NCI-H2196 treated with DMSO at 0.1 percent for 48 hours (cell line): ENCODE data around the gene SEC63.
"Not testable (repeated sequence)": the region's sequence is repeated elsewhere in the genome, so short reads cannot be mapped to it uniquely, and the experiment has no call there.

Source experiments
- DNase-seq: peaks from one replicate; lab custom pipeline; 2025; ENCODE audit not compliant: unreplicated experiment; lab: John Stamatoyannopoulos, UW

Gene SEC63

GRCh38 chr6:107976155-107976783 lies 18.3 kb upstream of the SEC63 start:
- DNase-seq: no peak

GRCh38 chr6:107973594-107973993 lies 15.6 kb upstream of the SEC63 start:
- DNase-seq: no peak

GRCh38 chr6:107972413-107973096 lies 14.5 kb upstream of the SEC63 start:
- DNase-seq: no peak

- DNase-seq: no peak
Measured at GRCh38 chr6:107971181-107971580, 13.2 kb upstream of the SEC63 start.

- DNase-seq: no peak
Measured at GRCh38 chr6:107970255-107970654, 12.2 kb upstream of the SEC63 start.

GRCh38 chr6:107968081-107968480 lies 10.1 kb upstream of the SEC63 start:
- no peak for DNase-seq

- DNase-seq: no peak
Measured at GRCh38 chr6:107965746-107966145, 7.7 kb upstream of the SEC63 start.

GRCh38 chr6:107962723-107963122 lies 4.7 kb upstream of the SEC63 start:
- DNase-seq: no peak

- DNase-seq: no peak
Measured at GRCh38 chr6:107959392-107959791, 1.4 kb upstream of the SEC63 start.

- DNase-seq: not testable (repeated sequence)
Measured at GRCh38 chr6:107958689-107959362, 818 bp upstream of the SEC63 start.

GRCh38 chr6:107957308-107957908 lies 600 bp downstream of the SEC63 start:
- no peak for DNase-seq

- DNase-seq: no peak
Measured at GRCh38 chr6:107956586-107957307, 1.3 kb downstream of the SEC63 start.

GRCh38 chr6:107956181-107956580 lies 1.8 kb downstream of the SEC63 start:
- no peak for DNase-seq

- DNase-seq: not testable (repeated sequence)
Measured at GRCh38 chr6:107953858-107954414, 4.1 kb downstream of the SEC63 start.

- no peak for DNase-seq
Measured at GRCh38 chr6:107943626-107944439, 14.2 kb downstream of the SEC63 start.

- DNase-seq: no peak
Measured at GRCh38 chr6:107942142-107942541, 15.9 kb downstream of the SEC63 start.

GRCh38 chr6:107941627-107942026 lies 16.4 kb downstream of the SEC63 start:
- no peak for DNase-seq

GRCh38 chr6:107941199-107941598 lies 16.8 kb downstream of the SEC63 start:
- DNase-seq: no peak

- DNase-seq: not testable (repeated sequence)
Measured at GRCh38 chr6:107936910-107937292, 21.1 kb downstream of the SEC63 start.
